Measurements from ENCODE around the gene STK25.
"Not testable (repeated sequence)": the region's sequence is repeated elsewhere in the genome, so short reads cannot be mapped to it uniquely, and the experiment has no call there.

The STK25 gene

DNA sequence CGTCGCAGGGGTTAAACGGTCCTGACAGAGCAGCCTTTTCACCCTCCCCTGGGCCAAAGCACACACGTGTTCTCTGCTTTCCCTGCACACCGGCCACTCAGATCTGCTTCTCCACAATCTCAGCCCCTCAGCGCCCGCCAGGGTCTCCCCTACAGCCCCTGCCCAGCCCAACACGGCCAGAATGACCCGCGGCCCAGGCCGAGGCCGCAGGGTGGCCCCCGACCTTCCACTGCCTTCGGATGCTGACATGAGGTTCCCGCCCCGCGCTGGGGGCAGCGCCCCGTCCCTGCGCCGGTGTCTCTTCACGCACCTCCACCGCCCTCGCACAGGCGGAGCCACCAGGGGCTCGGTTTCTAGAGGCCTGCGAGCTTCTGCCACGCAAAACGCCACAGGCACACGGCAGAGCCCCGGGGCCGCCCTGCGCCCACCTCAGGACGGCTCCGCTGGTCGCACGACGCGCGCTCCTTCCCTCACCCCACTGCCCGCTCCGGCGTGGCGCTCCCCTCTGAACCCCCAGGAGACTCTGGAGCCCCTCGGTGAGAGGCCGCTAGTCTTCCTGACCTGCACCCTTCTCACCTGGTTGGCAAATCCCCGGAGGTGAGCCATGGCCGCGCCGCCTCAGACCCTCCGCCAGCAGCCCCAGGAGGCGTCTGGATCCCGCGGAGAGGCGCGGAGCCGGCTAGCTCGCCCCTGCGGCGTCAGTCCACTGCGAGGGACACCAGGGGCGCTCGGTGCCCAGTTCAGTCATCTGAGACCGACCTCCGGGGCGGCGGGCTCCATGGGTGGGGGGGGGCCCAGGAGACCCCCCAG lies 749 bp downstream of the STK25 start:
- peak; percentile 20 to 39 for DNase-seq

DNA sequence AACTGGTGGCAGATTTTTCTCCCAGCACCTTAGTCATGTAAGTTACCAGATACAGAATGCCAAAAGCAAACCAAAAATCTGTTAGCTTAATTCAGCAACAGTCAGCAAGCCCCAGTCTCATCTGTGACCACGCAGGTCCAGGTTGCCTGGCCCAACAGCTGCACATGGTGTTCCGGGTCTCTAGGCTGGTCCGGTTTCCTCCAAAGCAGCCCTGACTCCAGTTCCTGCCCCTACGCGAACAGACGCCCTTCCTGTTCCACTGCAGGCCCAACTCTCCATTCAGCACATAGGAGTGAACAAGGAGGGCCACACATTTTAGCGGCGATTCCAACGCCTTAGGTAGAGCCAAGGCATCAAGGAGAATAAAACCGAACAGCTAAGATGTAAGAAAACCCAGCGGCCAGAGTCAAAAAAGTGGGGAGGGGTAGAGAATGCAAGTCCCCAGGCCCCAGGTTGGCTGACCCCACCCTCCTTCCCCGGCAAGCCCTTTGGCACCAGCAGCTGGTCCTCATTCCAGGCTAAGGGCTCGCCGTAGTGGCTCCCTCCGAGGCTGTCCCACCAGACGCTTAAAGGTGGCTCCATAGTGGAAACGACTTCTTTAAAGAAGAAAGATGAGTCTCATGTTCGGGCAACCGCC lies 1.5 kb downstream of the STK25 start:
- no peak for DNase-seq

DNA sequence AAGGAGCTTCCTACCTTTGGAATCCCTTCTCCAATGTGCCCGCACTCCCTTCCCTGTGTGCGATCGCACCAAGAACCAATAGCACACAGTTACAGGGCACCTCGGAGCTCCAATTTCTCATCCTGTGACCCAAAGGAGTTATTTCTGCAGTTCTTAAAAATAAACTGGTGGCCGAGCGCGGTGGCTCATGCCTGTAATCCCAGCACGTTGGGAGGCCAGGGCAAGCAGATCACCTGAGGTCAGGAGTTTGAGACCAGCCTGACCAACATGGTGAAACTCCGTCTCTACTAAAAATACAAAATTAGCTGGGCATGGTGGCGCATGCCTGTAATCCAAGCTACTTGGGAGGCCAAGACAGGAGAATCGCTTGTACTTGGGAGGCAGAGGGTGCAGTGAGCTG lies 2.1 kb downstream of the STK25 start:
- not testable (repeated sequence) for DNase-seq

DNA sequence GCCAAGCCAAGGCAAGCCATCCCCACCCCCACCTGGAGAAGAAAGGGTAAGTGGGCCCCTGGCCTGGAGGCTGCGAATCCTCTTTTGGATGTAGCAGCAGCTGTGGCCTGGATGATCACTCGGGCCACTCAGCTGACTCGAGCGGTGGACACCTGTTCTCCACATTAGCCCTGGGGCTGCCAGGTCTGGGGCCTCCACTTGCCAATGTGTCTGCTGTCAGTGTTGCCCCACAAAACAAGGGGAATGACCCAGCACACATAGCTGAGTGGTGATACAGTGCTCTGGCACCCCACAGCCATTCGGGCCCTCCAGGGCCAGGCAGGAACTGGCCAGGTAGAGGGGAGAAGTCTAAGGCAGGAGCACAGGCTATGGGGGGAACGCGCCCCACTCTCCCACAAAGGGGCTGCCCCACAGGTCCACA lies 2.6 kb downstream of the STK25 start:
- DNase-seq, result no peak

DNA sequence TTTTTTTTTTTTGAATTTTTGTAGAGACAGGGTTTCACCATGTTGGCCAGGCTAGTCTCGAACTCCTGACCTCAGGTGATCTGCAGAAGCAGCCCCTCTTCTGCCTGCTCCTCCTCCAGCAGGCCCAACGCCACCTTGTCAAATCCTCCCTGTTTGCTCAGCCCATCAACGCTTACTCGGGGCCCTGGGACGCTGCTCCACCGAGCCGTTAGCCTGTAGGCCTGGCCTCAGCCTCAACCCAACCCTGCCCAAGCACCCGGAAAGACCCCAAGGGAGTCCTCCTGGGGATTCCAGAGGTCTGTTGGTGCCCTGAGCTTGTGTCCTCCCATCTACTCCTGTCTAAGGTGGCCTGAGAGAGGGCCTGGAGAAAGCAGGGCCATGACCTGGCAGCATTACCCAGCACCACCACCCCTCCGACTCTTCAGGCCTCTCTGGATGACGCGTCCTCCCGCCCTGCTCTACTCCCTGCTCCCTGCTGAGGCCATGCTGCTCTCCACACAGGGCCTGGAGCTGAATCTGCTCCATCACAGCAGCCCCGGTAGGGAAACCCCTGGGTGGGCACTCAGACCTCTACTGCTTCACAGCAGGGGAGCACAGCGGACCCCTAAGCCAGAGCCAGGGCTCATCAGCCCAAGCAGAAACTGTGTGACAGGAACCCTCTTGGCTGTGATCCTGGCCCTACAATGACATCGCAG lies 3.2 kb downstream of the STK25 start:
- no peak for DNase-seq

DNA sequence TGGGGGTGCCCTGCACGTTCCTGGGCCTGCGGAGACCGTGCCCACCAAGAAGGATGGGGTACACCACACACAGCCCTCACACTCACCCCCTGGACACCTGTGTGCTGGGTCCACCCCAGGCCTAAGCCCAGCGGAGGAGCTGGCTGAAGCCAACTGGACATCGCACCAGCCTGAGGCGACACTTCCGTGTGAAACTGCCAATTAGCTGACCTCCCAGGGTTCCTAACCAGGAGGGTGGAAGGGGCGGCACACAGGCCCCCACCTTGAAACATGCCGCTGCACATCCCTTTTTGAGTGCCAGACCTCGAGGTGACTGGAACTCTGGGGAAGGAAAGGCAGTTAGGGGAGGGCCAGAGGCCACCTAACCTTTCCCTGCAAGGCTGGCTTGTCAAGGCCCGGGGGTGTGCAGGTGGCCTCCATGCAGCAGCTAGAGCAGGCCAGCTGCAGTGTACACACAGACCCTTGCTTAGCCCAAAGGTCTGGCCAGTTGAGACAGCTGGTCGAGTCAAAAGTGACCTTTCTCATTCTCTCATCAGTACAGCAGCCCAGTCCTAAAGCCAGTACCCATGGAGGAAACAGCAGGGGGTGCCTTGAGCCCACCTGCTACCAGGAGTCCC lies 4.5 kb downstream of the STK25 start:
- DNase-seq, result no peak

DNA sequence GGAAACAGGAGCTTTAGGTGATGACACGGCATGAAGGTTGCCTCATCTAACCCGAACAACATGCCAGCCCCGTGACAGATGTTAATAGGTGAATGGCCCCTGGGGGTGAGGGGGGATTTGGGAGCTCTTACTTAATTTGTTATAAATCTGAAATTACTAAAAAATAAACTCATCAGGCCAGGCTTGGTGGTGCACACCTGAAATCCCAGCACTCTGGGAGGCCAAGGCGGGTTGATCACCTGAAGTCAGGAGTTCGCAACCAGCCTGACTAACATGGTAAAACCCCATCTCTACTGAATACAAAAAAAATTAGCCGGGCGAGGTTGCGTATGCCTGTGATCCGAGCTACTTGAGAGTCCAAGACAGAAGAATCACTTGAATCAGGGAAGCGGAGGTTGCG lies 6.1 kb downstream of the STK25 start:
- DNase-seq, result no peak

DNA sequence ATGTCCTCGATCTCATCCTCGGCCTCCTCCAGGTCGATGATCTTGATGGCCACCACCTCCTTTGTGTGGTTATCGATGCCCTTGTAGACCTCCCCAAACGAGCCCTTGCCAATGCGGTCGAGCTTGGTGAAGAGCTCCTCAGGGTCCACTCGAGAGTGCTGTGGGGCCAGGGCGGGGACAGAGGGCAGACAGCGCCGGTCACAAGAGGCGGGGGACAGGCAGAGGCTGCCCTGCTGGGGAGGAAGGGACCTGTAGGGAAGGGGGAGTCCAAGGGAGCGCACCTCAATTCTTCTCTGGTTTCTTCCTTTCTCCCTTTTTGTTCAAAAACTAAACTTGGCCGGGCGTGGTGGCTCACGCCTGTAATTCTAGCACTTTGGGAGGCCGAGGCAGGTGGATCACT lies 6.8 kb downstream of the STK25 start:
- no peak for DNase-seq

DNA sequence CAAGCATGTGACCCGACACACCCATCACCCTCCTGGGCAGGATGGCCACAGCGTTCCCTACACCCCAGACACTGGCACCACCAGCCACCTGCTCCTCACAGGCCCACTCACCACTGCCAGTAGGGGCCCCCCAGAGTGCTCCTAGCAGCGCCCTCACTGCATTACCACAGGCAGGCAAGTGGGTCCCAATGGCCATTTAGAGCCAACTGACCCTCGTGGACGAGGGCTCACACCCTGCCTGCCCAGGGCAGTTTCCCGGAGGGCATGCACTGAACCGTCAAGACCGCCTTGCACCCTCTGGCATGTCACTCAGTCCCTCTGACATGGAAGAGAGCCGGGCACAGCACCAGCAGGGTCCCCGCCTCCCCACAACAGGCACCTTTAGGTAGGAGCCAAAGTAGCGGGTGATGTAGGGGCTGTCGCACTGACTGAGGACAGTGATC lies 7.3 kb downstream of the STK25 start:
- no peak for DNase-seq

DNA sequence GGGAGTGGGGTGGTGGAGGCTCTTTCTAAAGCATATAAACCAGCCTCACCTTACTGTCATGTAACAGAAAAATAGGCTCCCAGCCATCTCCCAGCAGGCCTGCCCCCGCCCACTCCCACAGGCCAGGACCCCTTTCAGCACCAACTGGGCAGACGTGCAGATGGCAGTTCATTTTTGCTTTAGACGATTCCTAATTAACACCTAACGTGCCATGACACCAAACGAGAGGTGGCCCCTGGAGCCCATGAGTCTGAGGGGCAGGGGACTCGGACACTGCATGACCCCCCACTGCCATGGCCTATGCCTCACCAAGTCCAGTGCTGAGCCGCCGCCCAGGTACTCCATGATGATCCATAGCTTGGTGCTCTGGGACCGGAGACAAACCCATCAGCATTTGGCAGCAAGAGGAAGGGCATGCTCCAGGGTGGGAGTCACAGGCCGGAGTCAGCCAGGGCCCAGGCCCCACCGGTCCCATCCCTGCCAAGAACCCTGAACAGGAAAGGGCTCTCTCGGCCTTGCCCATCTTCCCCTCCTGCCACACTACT lies 7.9 kb downstream of the STK25 start:
- DNase-seq, result no peak

DNA sequence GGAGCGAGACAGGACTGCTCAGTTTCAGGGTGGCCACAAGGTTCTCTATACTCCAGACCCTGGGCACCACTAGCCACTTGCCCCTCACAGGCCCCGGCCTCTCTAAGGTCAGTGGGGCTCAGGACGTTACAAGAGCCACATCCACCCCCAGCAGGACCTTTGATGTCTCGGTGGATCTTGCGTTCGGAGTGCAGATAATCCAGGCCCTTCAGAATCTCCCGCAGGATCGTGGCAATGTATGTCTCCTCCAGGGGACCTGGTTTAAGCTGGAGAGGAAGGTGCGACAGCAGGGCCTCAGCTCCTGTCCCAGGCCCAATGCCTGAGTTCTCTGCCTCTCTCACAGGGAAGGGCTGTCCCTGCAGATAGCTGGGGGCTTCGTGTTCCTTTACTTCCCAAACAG lies 8.4 kb downstream of the STK25 start:
- no peak for DNase-seq

DNA sequence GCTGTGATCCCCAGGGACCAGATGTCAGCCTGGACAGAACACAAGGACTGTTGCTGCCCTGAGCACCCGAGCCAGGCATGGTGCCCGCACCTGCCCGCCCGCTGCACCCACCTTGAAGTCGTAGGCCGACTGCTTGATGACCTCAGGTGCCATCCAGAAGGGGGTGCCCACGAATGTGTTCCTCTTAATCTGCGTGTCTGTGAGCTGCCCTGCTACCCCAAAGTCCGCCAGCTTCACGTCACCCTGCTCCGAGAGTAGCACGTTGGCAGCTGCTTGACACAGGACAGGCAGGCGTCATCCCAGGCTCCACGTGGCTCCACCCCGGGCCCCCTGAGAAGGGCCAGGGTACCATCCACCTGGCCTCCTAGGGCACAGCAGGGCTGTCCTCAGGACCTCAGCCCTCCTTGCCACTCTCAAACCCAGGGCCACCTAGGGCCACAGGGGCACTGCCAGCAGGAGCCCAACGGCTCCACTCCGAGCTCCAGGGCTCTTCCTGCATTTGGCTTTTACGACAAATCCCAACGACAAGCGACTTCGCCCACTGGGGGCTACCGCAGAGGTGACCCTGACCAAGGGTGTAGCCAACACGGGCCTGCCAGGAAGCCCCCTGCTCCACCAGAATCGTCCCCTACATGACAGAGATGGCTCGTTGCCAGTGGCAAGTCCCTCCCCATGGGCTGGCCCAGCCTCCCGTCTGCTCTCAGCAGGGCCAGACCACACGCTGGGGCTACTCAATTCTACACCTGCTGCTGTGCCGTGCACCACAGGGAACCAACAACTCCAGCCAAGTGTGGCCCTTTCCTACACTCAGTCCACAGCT lies 9.0 kb downstream of the STK25 start:
- DNase-seq, result no peak

DNA sequence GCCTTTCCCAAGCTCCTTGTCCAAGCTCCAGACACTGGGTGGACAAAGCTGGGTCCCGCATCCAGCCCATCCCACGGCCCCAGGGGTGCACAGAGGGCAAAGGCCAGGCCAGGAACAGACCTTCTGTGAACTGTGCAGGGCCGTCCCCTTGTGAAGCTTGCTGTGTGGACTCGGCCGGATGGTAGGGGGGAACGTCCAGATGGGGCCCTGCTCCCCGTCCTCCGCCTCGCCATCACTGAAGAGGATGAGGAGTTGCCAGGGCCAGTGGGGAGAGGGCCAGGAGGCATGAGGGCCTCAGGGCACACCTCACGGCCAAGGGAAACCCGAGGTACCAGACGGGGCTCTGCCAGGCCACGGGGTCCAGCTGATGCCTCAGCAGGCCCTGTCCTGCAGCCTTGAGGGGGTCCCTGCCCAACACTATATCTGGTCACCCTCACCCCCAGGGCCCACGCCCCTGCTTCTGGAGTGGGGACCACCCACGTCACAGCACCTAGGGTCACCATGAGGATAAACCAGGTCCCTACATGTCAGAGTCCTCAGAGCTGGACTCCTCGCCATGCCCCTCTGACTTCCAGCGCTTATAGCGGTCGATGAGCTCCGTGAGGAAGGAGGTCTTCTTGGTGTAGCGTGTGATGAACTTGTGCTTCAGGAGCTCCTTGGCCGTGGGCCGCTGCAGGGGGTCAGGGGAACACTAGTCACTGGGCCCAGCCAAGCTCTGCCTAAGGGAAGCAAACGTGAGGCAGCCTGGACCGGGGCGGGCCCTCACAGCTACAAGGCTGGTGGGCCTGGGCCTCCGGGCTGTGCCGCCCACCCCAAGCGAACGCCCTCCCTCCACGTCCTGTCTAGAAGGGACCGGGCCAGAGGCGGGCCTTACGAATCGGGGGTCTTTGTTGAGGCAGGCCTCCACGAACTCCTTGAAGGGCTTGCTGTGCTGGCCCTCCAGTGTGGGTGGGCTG lies 10.0 kb downstream of the STK25 start:
- DNase-seq, result no peak

DNA sequence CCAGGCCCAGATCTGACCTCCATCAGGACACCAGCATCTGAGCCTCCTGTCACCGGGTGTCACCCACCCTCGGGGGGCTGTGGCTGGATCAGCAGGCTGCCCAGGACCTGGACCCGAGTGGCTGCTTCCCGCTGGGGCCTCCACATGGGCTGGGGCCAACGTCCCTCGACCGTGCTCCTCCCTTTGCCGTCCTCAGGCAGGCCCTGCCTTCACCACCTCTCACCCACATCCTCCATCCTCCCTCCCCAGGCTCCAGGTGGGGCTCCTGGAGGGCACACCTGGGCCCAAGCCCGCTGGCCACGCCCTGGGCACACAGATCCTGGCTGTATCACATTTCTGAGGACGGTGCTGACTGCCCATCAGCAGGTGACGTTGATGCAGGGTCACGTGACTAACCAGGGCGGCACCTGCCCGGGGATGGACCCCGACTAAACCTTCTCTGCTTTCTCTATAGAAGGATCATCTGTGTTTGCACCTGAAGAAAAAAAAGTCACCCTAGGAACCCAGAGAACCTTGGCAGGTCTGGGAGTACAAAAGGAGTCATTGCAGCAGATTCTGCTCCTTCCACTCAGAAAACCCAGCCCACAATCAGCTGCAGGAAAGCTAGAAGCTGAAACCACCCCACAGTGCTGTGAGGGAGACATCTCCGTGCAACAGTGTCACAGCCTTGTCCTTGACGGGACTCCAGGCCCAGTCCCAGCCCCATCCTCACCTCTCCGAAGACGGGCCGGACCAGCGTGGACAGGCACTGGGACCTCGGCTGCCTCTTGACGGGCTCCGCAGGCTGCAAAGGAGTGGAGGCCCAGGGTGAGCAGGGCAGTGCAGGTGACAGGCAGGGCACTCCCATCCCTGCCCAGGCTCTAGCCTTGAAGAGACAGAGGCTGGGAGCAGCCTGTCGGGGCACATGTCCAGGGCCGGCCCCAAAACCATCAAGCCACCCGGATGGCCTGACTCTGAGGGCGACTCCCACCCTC lies 11.2 kb downstream of the STK25 start:
- no peak for DNase-seq

DNA sequence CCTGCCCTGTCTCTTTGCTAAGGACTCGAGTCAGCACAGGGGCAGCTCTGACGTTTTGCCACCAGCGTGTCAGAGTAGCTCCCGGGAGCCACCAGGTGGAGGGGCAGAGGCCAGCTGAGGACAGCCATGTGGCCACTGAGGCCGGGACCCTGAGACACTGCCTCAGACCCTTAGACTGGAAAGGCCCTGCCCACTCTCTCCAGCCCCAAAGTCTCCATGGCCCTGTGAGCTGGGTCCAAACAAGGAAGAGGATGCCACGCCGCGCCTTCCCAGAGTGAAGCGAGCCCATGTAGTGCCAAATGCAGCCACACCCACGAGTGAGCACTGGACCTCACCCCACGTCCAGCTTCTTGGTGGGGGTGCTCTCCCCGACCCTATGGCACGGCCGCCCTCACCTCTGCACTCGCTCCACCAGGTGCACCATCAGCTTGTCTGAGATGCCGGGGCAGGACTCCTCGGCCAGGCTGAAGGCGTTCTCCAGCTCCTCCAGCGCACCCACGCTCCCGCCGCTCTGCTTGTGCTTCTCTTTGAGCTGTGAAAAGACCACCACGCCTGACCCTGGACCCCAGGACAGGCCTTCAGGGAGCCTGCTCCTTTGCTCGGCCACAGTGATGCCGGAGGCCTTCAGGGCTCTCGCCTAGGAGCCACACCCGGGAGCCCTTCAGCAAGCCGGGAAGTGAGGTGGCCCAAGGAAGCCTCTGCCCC lies 12.2 kb downstream of the STK25 start:
- no peak for DNase-seq

DNA sequence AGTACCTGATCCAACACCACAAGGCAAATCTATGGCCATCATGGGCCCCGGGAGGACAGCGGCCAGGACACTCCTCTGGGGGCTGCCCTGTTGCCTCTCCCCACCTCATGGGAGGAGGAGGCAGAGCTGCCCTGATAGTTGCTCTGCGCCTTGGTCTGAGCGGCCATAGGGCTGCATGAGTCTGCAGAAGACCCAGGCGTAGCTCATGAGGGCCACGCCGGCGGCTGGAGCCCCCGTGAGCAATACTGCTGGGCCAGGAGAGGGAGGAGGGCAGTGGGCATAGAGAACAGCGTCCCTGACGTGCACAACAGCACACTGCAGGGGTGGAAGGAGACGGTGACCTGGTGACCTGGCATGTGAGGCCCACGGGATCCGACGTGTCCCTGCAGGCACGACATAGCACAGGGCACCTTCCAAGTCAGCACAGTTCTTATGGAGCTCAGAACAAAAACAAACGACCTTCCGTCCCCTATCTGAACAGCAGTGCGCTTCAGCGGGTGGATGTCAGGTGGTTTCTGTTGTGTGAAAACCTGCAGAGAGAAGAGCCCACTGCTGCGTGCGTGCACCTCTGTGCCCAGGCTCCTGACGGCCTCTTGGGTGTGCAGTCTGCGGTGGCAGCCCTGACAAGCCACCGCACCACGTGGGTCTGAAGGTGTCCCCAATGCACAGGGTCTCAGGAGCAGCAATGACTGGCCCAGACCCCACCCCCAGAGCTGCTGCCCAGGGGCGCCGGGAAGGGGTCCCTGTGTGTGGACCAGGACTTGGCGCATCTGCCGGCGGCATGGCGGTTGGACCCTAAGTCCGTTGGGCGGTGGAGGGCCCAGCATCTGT lies 13.0 kb downstream of the STK25 start:
- no peak for DNase-seq

DNA sequence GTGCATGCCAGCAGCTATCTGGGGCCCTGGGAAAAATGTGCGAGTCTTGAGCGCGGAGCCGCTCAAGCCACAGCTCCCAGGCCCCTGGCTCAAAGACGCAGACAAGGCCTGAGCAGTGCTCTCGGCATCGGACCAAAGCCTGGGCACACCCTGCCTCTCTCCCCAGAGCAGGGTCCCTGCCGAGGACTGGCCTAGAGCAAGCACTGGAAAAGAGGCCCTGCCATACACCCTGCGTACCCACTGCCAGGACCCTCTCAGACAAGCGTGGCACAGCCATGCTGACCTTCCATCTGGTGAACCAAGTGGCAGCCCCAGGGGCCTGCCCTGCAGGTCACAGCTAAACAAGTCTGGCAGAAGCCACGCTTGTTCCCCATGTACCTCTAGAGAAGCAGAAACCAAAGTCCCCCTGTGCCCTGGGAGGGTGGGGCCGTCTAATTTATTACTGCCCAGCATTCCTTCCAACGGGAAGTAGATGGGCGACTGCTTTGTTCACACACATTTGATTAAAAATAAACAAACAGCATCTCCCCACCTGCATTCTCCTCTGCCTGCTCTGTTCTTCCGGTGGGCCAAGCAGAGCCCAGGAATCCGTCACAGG lies 14.0 kb downstream of the STK25 start:
- DNase-seq, result no peak

DNA sequence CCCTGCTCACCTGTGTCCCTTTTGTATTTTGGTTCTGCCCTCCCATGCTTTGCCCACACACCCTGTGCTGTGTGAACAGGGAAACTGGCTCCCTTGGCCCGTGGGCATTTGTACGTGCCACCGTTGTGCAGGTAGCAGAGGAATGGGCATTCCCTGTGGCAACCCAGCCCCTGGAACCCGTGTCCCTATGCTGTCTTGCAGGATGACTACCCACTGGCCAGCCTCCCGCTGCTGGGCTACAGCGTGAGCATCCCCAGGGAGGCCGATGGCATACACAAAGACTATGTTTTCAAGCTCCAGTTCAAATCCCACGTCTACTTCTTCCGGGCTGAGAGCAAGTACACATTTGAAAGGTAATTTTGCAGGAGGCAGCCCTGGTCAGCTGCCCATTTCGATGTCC lies 15.3 kb downstream of the STK25 start:
- DNase-seq, result no peak
